Stimulated activated CD4-positive, alpha-beta T cell treated with anti-CD3 and anti-CD28 coated beads, Interleukin-2, amount 100 ng/mL, for 24 hours (primary cell): ENCODE measurements around the gene VIM.
"Not testable (repeated sequence)": the region's sequence is repeated elsewhere in the genome, so short reads cannot be mapped to it uniquely, and the experiment has no call there.

Source experiments
- DNase-seq, 2 donors: peaks; one replicate each; pipeline ENCODE4 v3.0.0-alpha.2; 2020

Gene VIM

DNA sequence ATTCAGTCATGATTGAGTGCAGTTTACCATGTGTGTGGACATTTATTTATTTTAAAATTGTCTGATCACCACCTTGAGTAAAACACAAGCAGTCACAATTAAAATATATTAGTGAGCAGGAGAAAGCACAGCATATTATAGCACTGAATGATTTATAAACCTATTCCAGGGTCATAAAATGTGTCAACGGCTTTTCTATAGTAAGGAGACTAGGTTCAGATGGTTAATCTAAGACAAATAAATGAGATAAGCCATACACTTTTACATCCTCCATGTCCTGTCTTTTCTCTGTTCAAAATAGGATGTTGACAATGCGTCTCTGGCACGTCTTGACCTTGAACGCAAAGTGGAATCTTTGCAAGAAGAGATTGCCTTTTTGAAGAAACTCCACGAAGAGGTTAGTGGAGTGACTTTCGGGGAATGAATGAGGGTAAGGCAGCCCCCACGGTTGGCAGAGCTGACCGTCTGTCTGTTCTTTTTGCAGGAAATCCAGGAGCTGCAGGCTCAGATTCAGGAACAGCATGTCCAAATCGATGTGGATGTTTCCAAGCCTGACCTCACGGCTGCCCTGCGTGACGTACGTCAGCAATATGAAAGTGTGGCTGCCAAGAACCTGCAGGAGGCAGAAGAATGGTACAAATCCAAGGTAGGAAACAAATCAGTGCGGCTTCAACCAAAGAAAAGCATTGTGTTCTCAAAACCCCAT is 5.4 kb downstream of the VIM start:
- no peak for DNase-seq

DNA sequence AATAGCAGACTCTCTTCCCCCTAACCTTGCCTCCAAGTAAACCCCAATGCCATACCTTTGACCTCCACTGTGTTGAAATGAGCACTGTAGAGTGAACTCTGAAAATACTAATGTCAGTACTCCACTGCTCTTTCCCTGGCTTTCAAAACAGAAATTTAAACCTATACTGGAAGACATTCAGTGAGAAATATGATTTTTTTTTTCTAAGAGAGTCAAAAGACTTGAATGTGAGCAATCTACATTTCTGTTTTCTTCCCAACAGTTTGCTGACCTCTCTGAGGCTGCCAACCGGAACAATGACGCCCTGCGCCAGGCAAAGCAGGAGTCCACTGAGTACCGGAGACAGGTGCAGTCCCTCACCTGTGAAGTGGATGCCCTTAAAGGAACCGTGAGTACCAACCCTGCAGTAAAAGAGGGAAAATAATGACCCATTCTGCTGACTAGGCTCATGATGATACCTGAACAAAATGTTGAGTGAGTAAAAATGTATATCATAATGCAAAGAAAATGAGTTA is 6.4 kb downstream of the VIM start:
- no peak for DNase-seq

DNA sequence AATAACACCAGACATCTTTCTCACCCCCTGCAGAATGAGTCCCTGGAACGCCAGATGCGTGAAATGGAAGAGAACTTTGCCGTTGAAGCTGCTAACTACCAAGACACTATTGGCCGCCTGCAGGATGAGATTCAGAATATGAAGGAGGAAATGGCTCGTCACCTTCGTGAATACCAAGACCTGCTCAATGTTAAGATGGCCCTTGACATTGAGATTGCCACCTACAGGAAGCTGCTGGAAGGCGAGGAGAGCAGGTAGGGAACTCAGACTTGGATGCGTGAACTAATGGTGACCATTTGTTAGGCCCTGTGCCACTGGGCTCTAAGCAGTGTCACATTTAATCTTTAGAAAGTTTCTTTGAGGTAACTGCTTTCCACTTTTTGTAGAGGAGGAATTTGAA is 7.1 kb downstream of the VIM start:
- no peak for DNase-seq

DNA sequence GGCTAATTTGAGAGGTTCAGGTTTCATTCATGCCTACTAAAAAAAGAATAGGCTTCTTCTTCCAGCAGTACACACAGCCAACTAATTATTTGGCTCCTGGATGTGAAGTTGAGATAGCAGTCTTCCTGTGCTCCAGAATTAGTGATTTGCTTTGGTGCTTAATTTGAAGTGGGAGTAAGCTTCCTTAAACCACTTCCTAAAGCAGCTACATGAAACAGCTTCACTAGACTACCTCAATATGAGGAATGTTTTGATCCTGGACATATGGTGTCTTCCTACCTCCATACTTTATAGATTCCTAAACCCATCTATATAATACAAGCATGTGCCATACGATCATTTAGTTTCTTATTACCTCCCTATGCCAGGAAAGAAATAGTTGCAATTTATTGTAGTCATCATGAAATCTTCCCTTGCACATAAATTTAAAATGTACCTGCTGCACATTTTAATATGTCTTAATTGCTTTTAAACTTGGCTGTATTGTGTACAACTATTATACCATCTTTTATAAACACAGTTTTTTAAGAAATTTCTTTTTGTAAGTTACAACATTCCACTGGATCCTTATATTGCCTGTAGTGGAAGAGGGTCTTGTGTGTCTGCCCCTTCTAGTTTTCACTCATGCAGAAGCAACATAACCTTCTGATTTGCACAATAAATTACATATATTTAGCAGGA is 8.6 kb downstream of the VIM start:
- no peak for DNase-seq

DNA sequence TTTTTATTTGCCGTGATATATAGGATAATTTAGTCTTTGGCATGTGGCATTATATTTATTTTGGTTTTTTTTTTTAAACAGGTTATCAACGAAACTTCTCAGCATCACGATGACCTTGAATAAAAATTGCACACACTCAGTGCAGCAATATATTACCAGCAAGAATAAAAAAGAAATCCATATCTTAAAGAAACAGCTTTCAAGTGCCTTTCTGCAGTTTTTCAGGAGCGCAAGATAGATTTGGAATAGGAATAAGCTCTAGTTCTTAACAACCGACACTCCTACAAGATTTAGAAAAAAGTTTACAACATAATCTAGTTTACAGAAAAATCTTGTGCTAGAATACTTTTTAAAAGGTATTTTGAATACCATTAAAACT is 9.1 kb downstream of the VIM start:
- DNase-seq = no peak

DNA sequence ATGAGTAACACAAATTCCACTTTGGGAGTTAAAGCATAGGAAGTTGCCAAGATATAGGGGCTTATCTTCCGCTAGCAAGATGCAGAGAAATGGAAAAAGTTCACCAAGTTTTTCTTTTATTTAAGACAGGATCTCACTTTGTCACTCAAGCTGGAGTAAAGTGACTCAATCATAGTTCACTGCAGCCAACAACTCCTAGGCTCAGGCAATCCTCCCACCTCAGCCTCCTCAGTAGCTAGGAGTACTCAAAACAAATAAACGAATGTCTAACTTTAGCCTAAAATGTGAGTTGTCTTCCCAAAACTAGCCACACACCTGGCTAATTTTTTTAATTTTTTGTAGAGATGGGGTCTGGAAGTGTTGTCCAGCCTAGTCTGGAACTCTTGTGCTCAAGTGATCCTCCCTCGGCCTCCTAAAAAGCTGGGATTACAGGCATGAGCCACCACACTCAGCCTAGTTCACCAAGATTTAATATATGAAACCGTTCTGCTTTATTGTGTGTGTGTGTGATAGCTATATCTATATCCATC is 9.9 kb downstream of the VIM start:
- DNase-seq = no peak

DNA sequence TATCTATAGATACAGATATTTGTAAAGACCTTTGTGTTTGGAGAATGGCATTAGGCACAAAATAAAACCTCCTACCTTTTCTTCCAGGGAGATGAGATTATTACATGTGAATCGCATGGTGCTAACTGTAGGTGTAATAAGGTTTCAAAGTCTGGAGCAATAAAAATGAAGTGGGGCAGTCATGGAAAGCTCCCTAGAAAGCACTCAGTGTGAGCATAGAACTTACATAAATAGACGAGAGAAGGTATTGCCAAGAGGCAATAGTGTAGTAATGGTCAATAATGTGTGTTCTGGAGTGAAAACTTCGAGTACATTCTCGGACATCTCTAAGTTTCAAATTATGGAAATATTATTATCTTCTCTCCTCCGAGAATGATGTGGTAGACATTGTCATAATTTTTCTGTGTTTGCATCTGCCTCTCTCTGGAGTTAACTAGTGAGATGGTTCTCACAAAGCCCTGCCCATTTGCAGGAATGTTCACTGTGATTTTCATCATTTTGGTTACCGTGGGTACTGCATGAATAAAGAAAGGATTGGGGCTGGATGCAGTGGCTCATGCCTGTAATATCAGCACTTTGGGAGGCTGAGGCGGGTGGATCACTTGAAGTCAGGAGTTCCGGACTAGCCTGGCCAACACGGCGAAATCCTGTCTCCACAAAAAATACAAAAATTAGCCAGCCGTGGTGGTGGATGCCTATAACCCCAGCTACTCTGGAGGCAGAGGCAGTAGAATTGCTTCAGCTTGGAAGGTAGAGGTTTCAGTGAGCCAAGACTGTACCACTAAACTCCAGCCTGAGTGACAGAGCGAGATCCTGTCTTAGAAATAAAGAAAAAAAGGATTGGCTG is 10.6 kb downstream of the VIM start:
- no peak for DNase-seq

DNA sequence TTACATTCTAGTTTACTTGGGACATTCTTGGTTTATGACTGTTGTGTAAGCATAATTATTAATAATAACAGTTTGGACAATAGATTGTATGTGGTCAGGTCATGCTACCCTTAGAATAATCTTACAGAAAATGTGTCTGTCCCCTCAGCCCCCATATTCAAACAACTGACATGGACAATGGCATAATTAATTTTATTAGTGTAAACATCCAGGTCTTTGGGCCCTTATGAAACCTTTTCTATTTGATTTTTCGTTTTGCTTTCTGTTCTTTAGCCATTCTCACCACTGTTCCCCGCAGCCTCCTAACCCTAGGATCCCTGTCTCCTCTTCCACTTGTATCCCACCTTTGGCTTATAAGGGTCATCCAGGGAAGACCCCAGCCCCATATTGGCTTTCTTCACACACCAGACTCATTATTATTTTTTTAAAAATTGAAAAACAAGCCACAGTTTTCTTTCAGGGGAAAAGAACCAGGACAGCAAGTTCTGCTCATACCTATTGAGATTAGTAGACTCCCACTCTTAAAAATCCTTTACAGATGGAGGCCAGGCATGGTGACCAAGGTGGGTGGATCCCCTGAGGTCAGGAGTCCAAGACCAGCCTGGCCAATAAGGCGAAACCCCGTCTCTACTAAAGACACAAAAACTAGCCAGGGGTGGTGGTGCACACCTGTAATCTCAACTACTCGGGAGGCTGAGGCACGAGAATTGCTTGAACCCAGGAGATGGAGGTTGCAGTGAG is 11.5 kb downstream of the VIM start:
- DNase-seq = no peak

DNA sequence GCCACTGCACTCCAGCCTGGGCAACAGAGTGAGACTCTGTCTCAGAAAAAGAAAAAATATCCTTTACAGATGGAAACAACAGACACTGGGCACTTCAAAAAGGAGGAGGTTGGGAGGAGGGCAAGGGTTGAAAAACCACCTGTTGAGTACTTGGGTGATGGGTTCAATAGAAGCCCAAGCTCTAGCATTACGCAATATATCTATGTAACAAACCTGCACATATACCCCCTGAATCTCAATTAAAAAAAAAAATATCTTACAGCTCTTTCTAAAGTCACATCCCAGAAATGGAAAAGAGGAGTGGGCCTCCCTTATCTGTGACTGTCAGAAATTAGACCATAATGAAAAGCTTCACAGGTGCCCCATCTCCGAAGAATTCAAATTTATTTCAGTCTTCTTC is 12.1 kb downstream of the VIM start:
- no peak for DNase-seq

DNA sequence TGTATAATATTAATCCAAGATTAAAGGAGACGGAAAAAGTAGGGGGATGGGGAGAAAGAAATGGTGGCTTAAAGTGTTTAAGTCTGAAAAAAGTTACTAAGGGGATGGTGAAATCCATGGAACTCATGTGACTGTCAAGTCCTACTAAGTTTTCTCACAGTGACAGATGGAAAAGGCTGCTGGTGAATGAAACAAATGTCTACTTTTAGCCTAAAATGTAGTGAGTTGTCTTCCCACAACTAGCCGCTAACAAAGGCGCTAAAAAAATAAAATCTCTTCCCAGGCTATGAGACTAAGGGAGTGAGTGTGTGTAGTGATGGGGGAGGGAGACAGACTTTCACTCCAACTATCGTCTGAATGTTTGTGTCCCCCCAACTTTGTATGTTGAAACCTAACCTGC is 12.6 kb downstream of the VIM start:
- no peak for DNase-seq

DNA sequence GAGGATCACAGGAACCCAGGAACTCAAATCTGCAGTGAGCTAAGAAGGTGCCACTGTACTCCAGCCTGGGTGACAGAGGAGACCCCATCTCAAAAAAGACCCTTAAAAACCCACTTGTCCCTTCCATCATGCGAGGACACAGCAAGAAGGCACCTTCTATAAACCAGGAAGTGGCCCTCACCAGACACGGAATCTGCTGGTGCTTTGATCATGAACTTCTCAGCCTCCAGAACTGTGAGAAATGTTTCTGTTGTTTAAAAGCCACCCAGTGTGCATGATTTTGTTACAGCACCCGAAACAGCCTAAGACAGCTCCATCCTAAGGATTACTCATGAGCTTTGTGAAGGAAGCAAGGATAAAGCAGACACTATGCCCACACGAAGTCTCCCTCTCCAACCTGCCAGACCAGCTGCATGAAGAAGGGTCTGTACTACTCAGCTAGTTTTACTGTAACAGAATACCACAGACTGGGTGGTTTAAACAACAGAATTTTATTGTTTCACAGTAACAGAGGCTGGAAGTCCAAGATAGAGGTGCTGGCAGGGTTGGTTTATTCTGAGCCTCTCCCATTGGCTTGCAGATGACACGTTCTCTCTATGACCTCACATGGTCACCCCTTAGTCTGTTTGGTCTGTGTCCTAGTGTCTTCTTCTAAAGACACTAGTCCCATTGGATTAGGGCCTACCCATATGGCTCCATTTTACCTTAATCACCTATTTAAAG is 13.7 kb downstream of the VIM start:
- DNase-seq = no peak

DNA sequence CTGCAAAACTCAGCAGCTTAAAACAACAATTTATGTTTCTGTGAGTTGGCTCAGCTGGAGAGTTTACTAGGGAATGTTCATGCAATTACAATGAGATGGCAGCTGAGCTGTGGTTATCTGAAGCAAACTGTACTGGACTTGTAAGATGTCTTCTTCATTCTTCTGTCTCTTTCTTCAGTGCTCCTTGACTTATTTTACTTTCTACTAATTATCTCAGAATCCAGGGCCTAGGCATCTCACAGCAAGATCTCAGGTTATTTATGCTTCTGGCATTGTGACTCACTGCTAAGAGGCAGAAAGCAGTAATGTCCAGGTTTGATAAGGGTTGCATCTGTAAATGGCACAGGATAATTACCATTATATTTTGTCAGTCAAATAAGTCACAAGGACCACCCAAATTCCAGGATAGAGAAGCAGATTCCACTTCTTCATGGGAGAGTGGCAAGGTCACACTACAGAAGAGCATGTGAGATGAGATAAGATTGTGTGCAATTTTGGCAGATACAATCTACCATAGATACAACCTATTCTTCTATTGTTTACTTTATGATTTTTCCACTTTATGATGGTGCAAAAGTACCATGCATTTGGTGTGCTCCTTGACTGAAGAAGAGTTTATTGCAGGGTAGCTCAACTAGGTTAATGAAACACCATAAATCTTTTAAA is 16.8 kb downstream of the VIM start:
- DNase-seq = no peak

DNA sequence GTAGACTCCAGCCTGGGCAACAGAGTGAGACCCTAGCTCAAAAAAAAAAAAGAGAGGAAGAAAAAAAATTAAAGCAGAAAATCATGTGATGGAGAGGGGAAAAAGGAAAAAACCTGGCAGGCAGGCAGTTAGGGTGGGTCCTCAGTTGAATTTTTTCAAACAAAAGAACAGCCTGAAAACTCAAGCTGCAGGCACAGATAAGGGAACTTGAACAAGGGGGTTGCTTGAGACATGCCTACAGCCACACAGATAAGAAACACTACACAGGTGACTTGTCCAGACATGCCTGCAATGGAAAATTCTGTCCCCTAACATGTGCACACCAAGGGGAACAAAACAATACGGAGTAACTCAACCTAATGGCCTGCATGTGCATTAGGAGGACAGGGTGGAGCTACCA is 19.2 kb downstream of the VIM start:
- no peak for DNase-seq

DNA sequence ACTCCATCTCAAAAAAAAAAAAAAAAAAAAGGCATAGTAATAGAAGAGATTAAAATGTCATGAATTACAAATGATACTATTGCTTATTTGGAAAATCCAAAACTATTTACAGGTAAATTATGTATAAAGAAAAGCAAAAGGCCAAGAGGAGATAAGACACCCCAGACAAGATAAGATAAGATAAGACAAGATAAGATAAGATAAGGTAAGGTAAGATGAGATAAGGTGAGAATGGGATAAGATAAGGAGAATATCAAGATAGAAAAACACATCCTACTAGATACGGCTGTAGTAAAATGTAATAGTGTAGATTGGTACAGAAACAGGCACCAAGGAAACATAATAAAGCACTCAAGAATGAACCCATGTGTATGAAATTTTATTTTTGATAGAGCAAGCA is 20.9 kb downstream of the VIM start:
- no peak for DNase-seq

DNA sequence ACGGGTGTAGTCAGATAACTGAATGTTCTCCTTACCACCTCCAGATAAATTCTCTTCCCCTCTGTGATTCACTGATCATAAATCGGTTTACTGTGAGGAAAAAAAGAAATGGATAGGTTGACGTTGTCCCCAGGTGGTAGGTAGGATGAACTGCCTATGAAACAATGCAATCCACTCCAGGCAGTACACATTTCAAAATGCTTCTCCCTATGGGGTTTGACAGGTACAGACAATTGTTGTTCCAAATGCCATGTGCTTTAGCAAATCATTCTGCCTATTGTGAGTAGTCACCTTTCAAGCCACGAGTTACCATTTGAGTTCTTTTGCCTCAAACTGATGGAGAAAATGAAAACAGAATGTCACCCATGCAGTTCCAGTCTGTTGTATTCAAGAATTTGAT is 21.8 kb downstream of the VIM start:
- DNase-seq = no peak

DNA sequence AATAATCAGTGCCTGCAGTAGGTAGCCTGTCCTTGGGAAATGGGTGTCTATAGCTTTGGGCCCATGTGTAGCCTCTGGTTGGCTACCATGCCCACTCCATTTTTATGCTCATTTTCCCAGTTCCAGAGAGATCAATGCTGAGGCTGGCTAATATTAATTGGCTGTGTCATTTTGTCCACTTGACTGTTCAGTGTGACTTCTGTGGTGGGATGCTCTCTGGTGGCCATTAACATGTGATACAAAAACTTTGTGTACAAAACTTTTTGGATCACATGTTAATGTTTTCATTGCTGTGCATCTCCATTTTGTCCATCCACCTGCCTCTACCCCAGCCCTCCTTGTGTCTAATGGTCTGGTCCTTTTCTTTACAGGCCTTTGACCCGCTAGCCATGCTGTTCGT is 22.7 kb downstream of the VIM start:
- DNase-seq = no peak

DNA sequence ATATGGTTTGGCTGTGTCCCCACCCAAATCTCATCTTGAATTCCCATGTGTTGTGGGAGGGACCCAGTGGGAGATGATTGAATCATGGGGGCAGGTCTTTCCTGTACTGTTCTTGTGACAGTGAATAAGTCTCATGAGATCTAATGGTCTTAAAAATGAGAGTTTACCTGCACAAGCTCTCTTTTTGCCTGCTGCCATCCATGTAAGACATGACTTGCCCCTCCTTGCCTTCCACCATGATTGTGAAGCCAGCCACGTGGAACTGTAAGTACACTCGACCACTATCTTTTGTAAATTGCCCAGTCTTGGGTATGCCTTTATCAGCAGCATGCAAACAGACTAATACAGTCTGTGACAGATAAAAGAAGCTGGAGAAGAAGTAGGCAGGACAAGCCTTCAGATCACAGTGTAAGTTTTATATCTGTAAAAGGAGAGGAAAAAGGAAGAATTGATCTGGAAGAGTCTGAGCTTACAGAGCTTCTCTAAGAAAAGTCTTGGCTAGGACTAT is 26.6 kb downstream of the VIM start:
- DNase-seq = not testable (repeated sequence)

DNA sequence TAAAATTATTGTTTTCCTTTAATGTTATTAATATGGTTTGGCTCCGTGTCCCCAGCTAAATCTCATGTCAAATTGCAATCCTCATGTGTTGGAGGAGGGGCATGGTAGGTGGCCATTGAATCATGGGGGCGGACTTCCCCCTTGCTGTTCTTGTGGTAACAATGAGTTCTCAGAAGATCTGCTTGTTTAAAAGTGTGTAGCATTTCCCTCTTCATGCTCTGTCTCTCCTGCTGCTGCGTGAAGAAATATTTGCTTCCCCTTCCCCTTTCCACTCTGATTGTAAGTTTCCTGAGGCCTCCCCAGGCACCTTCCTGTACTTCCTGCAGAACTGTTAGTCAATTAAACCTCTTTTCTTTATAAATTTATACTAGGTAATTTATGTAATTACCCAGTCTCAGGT is 27.5 kb downstream of the VIM start:
- DNase-seq = no peak

DNA sequence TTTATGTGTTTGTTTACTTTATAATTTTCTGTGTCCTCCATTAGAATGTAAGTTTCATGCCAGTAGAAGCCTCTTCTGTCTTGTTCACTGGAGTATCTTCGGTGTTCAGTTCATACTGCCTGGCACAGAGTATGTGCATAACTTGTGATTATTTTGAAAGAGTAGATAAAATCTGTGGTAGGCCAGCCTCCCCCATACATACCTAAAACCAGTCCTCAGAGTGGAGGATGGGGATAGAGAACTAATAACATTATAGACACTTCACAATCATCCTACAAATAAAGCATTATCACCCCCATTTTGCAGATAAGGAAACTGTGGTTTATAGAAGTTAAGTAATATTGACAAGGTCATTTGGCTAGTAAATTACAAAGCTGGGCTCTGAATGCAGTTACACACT is 28.0 kb downstream of the VIM start:
- DNase-seq = no peak

DNA sequence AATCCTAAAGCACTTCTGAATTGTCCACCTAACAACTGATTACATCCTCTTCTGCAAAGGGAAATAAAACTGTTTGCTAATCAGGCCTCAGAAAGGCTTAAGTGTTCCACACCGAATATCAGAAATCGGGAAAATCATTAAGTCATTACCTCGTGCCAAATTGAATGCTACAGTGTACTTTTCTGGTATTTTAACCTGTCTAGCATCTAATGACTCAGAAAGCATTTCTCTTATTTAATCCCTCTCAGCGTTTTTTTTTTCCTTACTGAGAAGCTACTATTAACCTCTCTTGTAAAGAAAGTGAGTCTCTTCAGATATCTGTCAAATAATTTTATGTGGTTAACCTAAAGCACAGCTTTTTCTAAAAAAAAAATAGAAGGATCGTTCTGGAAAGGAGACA is 28.6 kb downstream of the VIM start:
- DNase-seq = no peak
